H1 (cell line): Measurements from ENCODE around the gene TMEM266. TPM values are rescaled to one million over a fixed set of nuclear protein-coding genes. Genes with fewer than 3 reads are reported as not detected.
A peak's percentile ranks its signal among the peaks of the same experiment; 100 is the strongest.

Source experiments
- CTCF ChIA-PET: fragments of 300-600 bp; sonication (Branson Sonifier 250); formaldehyde crosslinking; loops from one replicate; lab custom pipeline; 2021; ENCODE audit not compliant: partially characterized antibody; lab: Charles Lee
- POLR2A ChIA-PET: fragments of 300-600 bp; sonication (Branson Sonifier 250); formaldehyde crosslinking; loops from one replicate; lab custom pipeline; 2021; ENCODE audit warnings: inconsistent platforms; ENCODE audit not compliant: partially characterized antibody; lab: Charles Lee
- DNase-seq, 2 experiments: peaks; one replicate each; pipeline versions ENCODE4 v3.0.0 to v3.0.0-alpha.2; 2010 to 2022; ENCODE audit warnings: low spot score in 2 of 2, low read depth in 1 of 2, mixed read lengths in 1 of 2
- FAIRE-seq: peaks from 2 replicates; lab custom pipeline; 2011; peaks lifted over from hg19 to GRCh38; lab: Jason Lieb, UNC
- H2AFZ ChIP-seq: 2 replicates; pipeline ENCODE4 v1.8.1; 2012; ENCODE audit warnings: low read length, inconsistent platforms
- H2AK5ac ChIP-seq: 2 replicates; pipeline ENCODE4 v1.6.1; 2013; ENCODE audit warnings: low read depth, low read length
- H2BK120ac ChIP-seq: replicated peaks from 2 replicates; pipeline ENCODE3; 2013; ENCODE audit warnings: low read depth, low read length, inconsistent platforms
- H2BK12ac ChIP-seq: 2 replicates; pipeline ENCODE4 v1.6.1; 2013; ENCODE audit warnings: low read depth, low read length
- H2BK15ac ChIP-seq: 2 replicates; pipeline ENCODE4 v1.6.1; 2013; ENCODE audit warnings: low read length
- H2BK20ac ChIP-seq: 2 replicates; pipeline ENCODE4 v1.6.1; 2013; ENCODE audit warnings: low read length
- H2BK5ac ChIP-seq: 2 replicates; pipeline ENCODE4 v1.6.1; 2013; ENCODE audit warnings: low read depth, low read length
- H3K14ac ChIP-seq: 2 replicates; pipeline ENCODE4 v1.6.1; 2013; ENCODE audit warnings: inconsistent platforms; ENCODE audit not compliant: insufficient read length
- H3K18ac ChIP-seq: 2 replicates; pipeline ENCODE4 v1.6.1; 2013; ENCODE audit warnings: low read length; ENCODE audit errors: extremely low read depth
- H3K23ac ChIP-seq: 2 replicates; pipeline ENCODE4 v1.6.1; 2013; ENCODE audit warnings: inconsistent platforms; ENCODE audit not compliant: insufficient read length
- H3K23me2 ChIP-seq: 2 replicates; pipeline ENCODE4 v1.6.1; 2013; ENCODE audit warnings: low read depth, low read length
- H3K27ac ChIP-seq: 2 replicates; pipeline ENCODE4 v1.6.1; 2011; ENCODE audit warnings: low read depth, low read length, inconsistent platforms
- H3K27me3 ChIP-seq, 4 experiments: replicated peaks in 1 of 4; 1 replicate in 1 of 4; 2 replicates in 3 of 4; pipeline versions ENCODE4 v1.6.1 to v1.8.1; 2011 to 2013; ENCODE audit warnings: low read length in 3 of 4, mild to moderate bottlenecking in 3 of 4, inconsistent platforms in 2 of 4, mixed read lengths in 2 of 4, moderate library complexity in 1 of 4; ENCODE audit not compliant: control insufficient read depth in 3 of 4, insufficient read depth in 3 of 4; ENCODE audit errors: extremely low read depth in 1 of 4
- H3K36me3 ChIP-seq, 4 experiments: 2 replicates each; pipeline versions ENCODE4 v1.6.1 to v1.8.1; 2011 to 2013; ENCODE audit warnings: mild to moderate bottlenecking in 4 of 4, low read length in 3 of 4, moderate library complexity in 2 of 4, control low read depth in 1 of 4, inconsistent platforms in 1 of 4; ENCODE audit not compliant: insufficient read depth in 4 of 4, control insufficient read depth in 2 of 4
- H3K4ac ChIP-seq: replicated peaks from 2 replicates; pipeline ENCODE3; 2013; ENCODE audit warnings: low read length, low read depth, mixed read lengths, inconsistent platforms; ENCODE audit not compliant: insufficient read length
- H3K4me1 ChIP-seq, 4 experiments: replicated peaks in 1 of 4; 1 replicate in 1 of 4; 2 replicates in 3 of 4; pipeline versions ENCODE4 v1.6.1 to v1.8.1; 2011 to 2013; ENCODE audit warnings: low read length in 3 of 4, inconsistent platforms in 2 of 4, mixed read lengths in 1 of 4; ENCODE audit not compliant: insufficient read depth in 4 of 4, control insufficient read depth in 3 of 4
- H3K4me2 ChIP-seq, 2 experiments: 2 replicates each; pipeline versions ENCODE4 v1.6.1 to v1.8.1; 2011 to 2013; ENCODE audit warnings: low read depth in 2 of 2, low read length in 2 of 2, control low read depth in 1 of 2, inconsistent platforms in 1 of 2, mild to moderate bottlenecking in 1 of 2; ENCODE audit not compliant: insufficient read depth in 1 of 2
- H3K4me3 ChIP-seq, 4 experiments: fragments of 200-600, 300-600 bp in 1 of 4; sonication (generic), shearing (Covaris generic), sonication (Bioruptor Twin) in 1 of 4; 2 replicates each; pipeline versions ENCODE4 v1.5.1 to v1.8.1; 2011 to 2016; ENCODE audit warnings: low read length in 4 of 4, low read depth in 3 of 4, control low read depth in 2 of 4, inconsistent platforms in 2 of 4, mild to moderate bottlenecking in 2 of 4, mixed read lengths in 1 of 4, moderate library complexity in 1 of 4; ENCODE audit not compliant: insufficient read depth in 2 of 4; ENCODE audit errors: extremely low read depth in 1 of 4
- H3K56ac ChIP-seq: replicated peaks from 2 replicates; pipeline ENCODE3; 2013; ENCODE audit warnings: low read depth, mild to moderate bottlenecking, mixed read lengths, low read length, inconsistent platforms; ENCODE audit not compliant: insufficient read length
- H3K79me1 ChIP-seq: 2 replicates; pipeline ENCODE4 v1.6.1; 2013; ENCODE audit warnings: low read depth, low read length, control low read depth
- H3K79me2 ChIP-seq, 2 experiments: 2 replicates each; pipeline versions ENCODE4 v1.6.1 to v1.8.1; 2012 to 2013; ENCODE audit warnings: low read length in 2 of 2, mild to moderate bottlenecking in 2 of 2, inconsistent platforms in 1 of 2; ENCODE audit not compliant: insufficient read depth in 2 of 2, control insufficient read depth in 1 of 2
- H3K9ac ChIP-seq, 4 experiments: replicated peaks in 1 of 4; 1 replicate in 1 of 4; 2 replicates in 3 of 4; pipeline versions ENCODE4 v1.6.1 to v1.8.1; 2011 to 2013; ENCODE audit warnings: low read depth in 3 of 4, low read length in 3 of 4, control low read depth in 2 of 4, mild to moderate bottlenecking in 2 of 4, moderate library complexity in 2 of 4, inconsistent platforms in 1 of 4; ENCODE audit errors: extremely low read depth in 1 of 4
- H3K9me3 ChIP-seq, 2 experiments: 2 replicates each; pipeline versions ENCODE4 v1.6.1 to v1.8.1; 2012 to 2013; ENCODE audit warnings: mild to moderate bottlenecking in 2 of 2, moderate library complexity in 2 of 2, control low read depth in 1 of 2, inconsistent platforms in 1 of 2, low read depth in 1 of 2, low read length in 1 of 2, mixed read lengths in 1 of 2; ENCODE audit not compliant: insufficient read depth in 2 of 2
- H4K20me1 ChIP-seq, 2 experiments: replicated peaks in 1 of 2; 2 replicates each; pipeline versions ENCODE3 to v1.8.1; 2011 to 2013; ENCODE audit warnings: inconsistent platforms in 2 of 2, low read length in 2 of 2, mild to moderate bottlenecking in 1 of 2; ENCODE audit not compliant: insufficient read depth in 2 of 2, control insufficient read depth in 1 of 2
- H4K5ac ChIP-seq: 2 replicates; pipeline ENCODE4 v1.6.1; 2013; ENCODE audit warnings: low read length, low read depth, mixed read lengths, inconsistent platforms; ENCODE audit not compliant: insufficient read length
- H4K8ac ChIP-seq: 2 replicates; pipeline ENCODE4 v1.8.0; 2013; ENCODE audit warnings: mild to moderate bottlenecking, moderate library complexity, low read length, inconsistent platforms; ENCODE audit not compliant: insufficient read depth; ENCODE audit errors: extremely low read depth
- H4K91ac ChIP-seq: replicated peaks from 2 replicates; pipeline ENCODE3; 2013; ENCODE audit warnings: low read length, mixed read lengths, inconsistent platforms; ENCODE audit not compliant: insufficient read length
- BCL11A ChIP-seq, 2 experiments: IDR thresholded peaks; one replicate each; pipeline ENCODE4 v1.6.1; 2011; ENCODE audit warnings: low read depth in 2 of 2, low read length in 2 of 2, mild to moderate bottlenecking in 2 of 2
- JUN ChIP-seq: IDR thresholded peaks from 2 replicates; pipeline ENCODE4 v1.6.1; 2011; ENCODE audit warnings: low read depth, mild to moderate bottlenecking, improper control_type of control experiment, low read length
- MAFK ChIP-seq: IDR thresholded peaks from 2 replicates; pipeline ENCODE4 v1.6.1; 2012; ENCODE audit warnings: low read depth, mild to moderate bottlenecking, improper control_type of control experiment, low read length
- POLR2AphosphoS5 ChIP-seq: IDR thresholded peaks from 2 replicates; pipeline ENCODE4 v1.6.1; 2011; ENCODE audit warnings: low read depth, low read length
- RNF2 ChIP-seq: fragments of 200-900, 300-1000 bp; sonication (generic); IDR thresholded peaks from 2 replicates; pipeline ENCODE4 v1.7.1; 2016; ENCODE audit warnings: borderline replicate concordance, low read depth, mild to moderate bottlenecking, antibody characterized with exemption, low read length; ENCODE audit not compliant: poor library complexity, severe bottlenecking; ENCODE audit errors: missing control alignments
- SIX5 ChIP-seq: IDR thresholded peaks from 2 replicates; pipeline ENCODE4 v1.6.1; 2011; ENCODE audit warnings: mild to moderate bottlenecking, low read depth, low read length
- SP1 ChIP-seq: IDR thresholded peaks from 2 replicates; pipeline ENCODE4 v1.6.1; 2011; ENCODE audit warnings: low read depth, low read length
- TBP ChIP-seq: IDR thresholded peaks from 2 replicates; pipeline ENCODE4 v1.6.1; 2011; ENCODE audit warnings: low read depth, low read length, improper control_type of control experiment
- YY1 ChIP-seq: IDR thresholded peaks from 2 replicates; pipeline ENCODE4 v1.6.1; 2011; ENCODE audit warnings: low read depth, mild to moderate bottlenecking, low read length
- WGBS, 2 experiments: shearing (Covaris generic) in 1 of 2; methylation state at CpG; one replicate each; pipeline versions ENCODE4 v1.1.6 to v1.1.7; 2013 to 2015; ENCODE audit warnings: low lambda C conversion rate in 2 of 2, mixed read lengths in 2 of 2, inconsistent platforms in 1 of 2, low coverage in 1 of 2, missing lambda C conversion rate in 1 of 2; ENCODE audit not compliant: insufficient replicate concordance in 2 of 2, insufficient coverage in 1 of 2, insufficient read length in 1 of 2; ENCODE audit errors: extremely low coverage in 1 of 2, missing lambda C conversion rate in 1 of 2; 5-methylcytosine and 5-hydroxymethylcytosine counted together
- polyA plus RNA-seq, 7 experiments: library from polyadenylated mRNA; depleted of rRNA in 3 of 7; stranded (reverse) in 5 of 7; unstranded in 2 of 7; fragments of >200 nt in 5 of 7; fragments of 200-250 nt in 2 of 7; gene quantifications; 1 replicate in 5 of 7; 2 replicates in 1 of 7; 4 replicates in 1 of 7; pipeline versions ENCODE4 v1.2.1 to v1.2.3, GENCODE V29; 2011 to 2013; ENCODE audit warnings: missing spikeins in 2 of 7, mixed read lengths in 2 of 7
- total RNA-seq: library from RNA; stranded (reverse); fragmentation: NEBNext Ultra II Directional; extraction: Animal tissue kit (Norgen Biotek cat#: 25700); gene quantifications from 2 replicates; pipeline ENCODE4 v1.2.1, GENCODE V29; 2021
- TF ChIP-seq, protein P1 (sequence below): IDR thresholded peaks from 2 replicates; pipeline ENCODE4 v1.6.1; 2011; ENCODE audit warnings: low read depth, mild to moderate bottlenecking, low read length; ENCODE audit not compliant: insufficient read depth
- TF ChIP-seq, protein P2 (sequence below): IDR thresholded peaks from 2 replicates; pipeline ENCODE4 v1.6.1; 2012; ENCODE audit warnings: low read length, inconsistent platforms

Gene TMEM266
- total and polyA plus RNA-seq, 2 of the 8 experiments (the other 6 are each of a cell fraction or from before 2014, with no cell fraction given), result 2.6 TPM

DNA sequence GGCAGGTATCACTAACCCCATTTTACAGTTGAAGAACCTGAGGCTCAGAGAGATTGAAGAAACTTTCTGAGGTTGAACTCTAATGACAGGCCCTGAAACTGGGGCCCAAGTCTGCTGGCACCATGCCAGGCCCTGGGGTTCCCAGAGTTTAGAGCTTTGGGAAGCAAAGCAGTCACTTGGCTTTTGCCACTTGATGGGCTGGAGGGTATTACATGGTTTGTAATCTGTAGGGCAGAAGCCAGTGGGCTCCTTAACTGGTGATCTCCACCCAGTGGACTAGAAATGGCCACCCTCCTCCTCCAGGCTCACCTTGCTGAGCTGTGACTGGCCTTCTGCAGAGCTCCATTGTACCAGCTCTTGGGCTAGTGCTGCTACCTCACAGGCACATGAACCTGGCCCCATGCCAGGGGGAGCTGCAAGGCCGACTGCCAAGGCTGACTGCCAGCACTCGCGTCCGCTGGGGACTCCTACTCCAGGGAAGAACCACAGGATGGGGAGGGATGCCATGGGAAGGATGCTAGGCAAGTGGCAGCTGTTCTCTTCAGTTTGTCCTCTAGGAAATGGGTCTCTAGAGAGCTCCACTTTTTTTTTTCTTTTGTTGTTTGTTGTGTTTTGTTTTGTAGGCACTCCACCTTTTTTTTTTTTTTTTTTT lies 146.7 kb downstream of the TMEM266 start:
- Histone ChIP-seq H3K79me1 (no peaks in the 10 kb centered on the region), H2BK15ac (no peak overlapping the region), H3K79me2 (no peaks in the 10 kb centered on the region), H3K36me3 (no peaks in the 10 kb centered on the region), H3K18ac (no peak overlapping the region), H2BK12ac (no peak overlapping the region), H4K8ac (peak overlapping the region; percentile 18; the same call in 1 of the 2 replicates), H2BK5ac (no peak overlapping the region), H2AFZ (no peak overlapping the region), H3K9ac (no peak overlapping the region), H2BK120ac (no peak overlapping the region), H3K23ac (no peak overlapping the region), H3K4me3 (no peak overlapping the region), H2AK5ac (no peak overlapping the region), H3K27ac (no peak overlapping the region), H4K91ac (no peak overlapping the region), H2BK20ac (no peak overlapping the region), H3K27me3 (no peaks in the 10 kb centered on the region), H3K4me2 (no peak overlapping the region), H4K5ac (no peak overlapping the region), H3K4me1 (no peaks in the 10 kb centered on the region), H3K4ac (no peak overlapping the region), H3K9me3 (no peaks in the 10 kb centered on the region), H3K23me2 (no peaks in the 10 kb centered on the region), H3K56ac (no peak overlapping the region), H4K20me1 (peaks cover 0 to 3% of the 10 kb centered on the region in 2 experiments), H3K14ac (no peak overlapping the region)
- FAIRE-seq (no peak), DNase-seq (no peak)
- POLR2A ChIA-PET, result interaction anchor here (2.2 kb wide), 1 partner anchor 130 kb away, joined by 6 read pairs; the partner anchor contains the start of gene ISL2
- CTCF ChIA-PET, result interaction anchor here (1.0 to 1.6 kb wide), 4 partner anchors 15 to 669 kb away, joined by 3 to 6 read pairs (median 6); no protein-coding TSS in a partner anchor
- WGBS, 2 experiments, result 93% methylated on average over 4 of the region's 4 CpGs; no CpG with 5 or more reads in 1 of the 2 experiments
- no peak for TF ChIP-seq POLR2AphosphoS5
- no peak for TF ChIP-seq JUN
- no peak for TF ChIP-seq YY1
- TF ChIP-seq, protein P1, sequence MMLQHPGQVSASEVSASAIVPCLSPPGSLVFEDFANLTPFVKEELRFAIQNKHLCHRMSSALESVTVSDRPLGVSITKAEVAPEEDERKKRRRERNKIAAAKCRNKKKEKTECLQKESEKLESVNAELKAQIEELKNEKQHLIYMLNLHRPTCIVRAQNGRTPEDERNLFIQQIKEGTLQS, result no peak
- no peak for TF ChIP-seq RNF2
- TF ChIP-seq BCL11A (IDR thresholded peaks at IDR 0.05; ENCODE audit: low read depth in 2 of 2, low read length in 2 of 2), result no peak
- no peak for TF ChIP-seq MAFK
- no peak for TF ChIP-seq TBP
- TF ChIP-seq, protein P2, sequence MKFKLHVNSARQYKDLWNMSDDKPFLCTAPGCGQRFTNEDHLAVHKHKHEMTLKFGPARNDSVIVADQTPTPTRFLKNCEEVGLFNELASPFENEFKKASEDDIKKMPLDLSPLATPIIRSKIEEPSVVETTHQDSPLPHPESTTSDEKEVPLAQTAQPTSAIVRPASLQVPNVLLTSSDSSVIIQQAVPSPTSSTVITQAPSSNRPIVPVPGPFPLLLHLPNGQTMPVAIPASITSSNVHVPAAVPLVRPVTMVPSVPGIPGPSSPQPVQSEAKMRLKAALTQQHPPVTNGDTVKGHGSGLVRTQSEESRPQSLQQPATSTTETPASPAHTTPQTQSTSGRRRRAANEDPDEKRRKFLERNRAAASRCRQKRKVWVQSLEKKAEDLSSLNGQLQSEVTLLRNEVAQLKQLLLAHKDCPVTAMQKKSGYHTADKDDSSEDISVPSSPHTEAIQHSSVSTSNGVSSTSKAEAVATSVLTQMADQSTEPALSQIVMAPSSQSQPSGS, result no peak
- TF ChIP-seq SP1, result no peak
- no peak for TF ChIP-seq SIX5
